ENCODE results near the gene ANKRD39.

DNA sequence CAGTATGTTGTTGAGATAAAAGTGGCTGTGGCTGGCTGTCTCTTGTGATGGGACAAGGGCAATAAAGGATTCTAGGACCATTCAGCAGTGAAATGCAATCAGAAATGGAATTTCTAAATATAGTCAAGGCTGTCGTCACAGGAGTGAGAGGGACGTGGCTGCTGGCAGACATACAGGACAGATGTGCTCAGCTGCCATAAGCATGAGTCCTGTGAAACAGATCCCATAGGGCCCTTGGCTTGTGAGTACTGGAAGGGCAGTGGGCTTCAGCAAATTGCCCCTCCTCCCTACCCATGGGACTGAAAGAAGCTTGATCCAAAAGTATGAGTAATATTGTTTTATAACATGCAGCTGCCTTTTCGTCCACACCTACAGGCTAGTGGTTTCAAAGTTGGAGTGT, 45.9 kb downstream of the ANKRD39 start:
- TF ChIP-seq, protein P1, sequence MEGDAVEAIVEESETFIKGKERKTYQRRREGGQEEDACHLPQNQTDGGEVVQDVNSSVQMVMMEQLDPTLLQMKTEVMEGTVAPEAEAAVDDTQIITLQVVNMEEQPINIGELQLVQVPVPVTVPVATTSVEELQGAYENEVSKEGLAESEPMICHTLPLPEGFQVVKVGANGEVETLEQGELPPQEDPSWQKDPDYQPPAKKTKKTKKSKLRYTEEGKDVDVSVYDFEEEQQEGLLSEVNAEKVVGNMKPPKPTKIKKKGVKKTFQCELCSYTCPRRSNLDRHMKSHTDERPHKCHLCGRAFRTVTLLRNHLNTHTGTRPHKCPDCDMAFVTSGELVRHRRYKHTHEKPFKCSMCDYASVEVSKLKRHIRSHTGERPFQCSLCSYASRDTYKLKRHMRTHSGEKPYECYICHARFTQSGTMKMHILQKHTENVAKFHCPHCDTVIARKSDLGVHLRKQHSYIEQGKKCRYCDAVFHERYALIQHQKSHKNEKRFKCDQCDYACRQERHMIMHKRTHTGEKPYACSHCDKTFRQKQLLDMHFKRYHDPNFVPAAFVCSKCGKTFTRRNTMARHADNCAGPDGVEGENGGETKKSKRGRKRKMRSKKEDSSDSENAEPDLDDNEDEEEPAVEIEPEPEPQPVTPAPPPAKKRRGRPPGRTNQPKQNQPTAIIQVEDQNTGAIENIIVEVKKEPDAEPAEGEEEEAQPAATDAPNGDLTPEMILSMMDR (IDR thresholded peaks at IDR 0.05) = no peak
- TF ChIP-seq, protein P2, sequence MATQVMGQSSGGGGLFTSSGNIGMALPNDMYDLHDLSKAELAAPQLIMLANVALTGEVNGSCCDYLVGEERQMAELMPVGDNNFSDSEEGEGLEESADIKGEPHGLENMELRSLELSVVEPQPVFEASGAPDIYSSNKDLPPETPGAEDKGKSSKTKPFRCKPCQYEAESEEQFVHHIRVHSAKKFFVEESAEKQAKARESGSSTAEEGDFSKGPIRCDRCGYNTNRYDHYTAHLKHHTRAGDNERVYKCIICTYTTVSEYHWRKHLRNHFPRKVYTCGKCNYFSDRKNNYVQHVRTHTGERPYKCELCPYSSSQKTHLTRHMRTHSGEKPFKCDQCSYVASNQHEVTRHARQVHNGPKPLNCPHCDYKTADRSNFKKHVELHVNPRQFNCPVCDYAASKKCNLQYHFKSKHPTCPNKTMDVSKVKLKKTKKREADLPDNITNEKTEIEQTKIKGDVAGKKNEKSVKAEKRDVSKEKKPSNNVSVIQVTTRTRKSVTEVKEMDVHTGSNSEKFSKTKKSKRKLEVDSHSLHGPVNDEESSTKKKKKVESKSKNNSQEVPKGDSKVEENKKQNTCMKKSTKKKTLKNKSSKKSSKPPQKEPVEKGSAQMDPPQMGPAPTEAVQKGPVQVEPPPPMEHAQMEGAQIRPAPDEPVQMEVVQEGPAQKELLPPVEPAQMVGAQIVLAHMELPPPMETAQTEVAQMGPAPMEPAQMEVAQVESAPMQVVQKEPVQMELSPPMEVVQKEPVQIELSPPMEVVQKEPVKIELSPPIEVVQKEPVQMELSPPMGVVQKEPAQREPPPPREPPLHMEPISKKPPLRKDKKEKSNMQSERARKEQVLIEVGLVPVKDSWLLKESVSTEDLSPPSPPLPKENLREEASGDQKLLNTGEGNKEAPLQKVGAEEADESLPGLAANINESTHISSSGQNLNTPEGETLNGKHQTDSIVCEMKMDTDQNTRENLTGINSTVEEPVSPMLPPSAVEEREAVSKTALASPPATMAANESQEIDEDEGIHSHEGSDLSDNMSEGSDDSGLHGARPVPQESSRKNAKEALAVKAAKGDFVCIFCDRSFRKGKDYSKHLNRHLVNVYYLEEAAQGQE (IDR thresholded peaks at IDR 0.05; ENCODE audit: insufficient read depth in 1 of 2, low read depth in 2 of 2, low read length in 1 of 2) = no peak
